ENCODE measurements around the gene IDH3A. TPM values are rescaled to one million over a fixed set of nuclear protein-coding genes. Genes with fewer than 3 reads are reported as not detected.
A peak's percentile ranks its signal among the peaks of the same experiment; 100 is the strongest.

IDH3A gene
- 41.5 and 47.9 TPM in 2 replicates for total RNA-seq
- long read RNA-seq, full-length matches to known transcripts, result 84 of 107 reads
- long read RNA-seq, partial matches to known transcripts, result 7 of 107 reads
- long read RNA-seq, other reads (novel, unspliced or antisense), result 16 of 107 reads

DNA sequence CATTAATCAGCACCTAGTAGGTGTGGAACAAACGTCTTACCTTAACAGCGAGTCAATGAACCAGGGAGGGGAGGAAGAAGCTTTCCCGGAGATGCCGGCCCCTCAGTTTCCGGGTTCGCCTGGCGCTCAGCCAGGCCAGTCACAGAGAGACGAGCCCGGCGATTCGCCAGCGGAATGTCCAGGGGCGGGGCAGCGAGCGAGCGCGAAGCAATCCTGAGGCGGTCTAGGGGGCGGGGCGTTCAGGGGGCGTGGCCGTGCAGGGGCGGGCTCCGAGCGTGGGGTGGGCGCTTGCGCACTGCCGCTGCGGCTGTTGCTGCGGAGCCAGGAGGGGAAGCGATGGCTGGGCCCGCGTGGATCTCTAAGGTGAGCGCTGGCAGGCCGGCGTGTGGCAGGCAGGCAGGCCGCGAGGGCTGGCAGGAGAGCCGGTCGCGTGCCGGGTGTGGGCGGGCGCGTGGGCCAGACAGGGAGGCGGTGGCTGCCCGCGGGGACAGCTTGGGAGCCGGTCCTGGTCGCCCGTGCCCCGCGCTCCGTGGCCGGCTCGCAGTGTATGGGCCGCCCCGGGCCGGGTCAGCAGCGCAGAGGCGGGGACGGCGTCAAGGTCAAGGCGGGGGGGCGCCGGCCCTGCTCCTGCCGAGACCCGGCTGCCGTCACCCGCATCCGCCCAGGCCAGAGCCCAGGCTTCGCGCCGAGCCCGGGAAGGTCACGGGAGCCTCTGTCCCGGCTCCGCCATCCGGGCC, at the start of gene IDH3A:
IDH3A (plus strand) TSS at position 295 of the 737 bp plus-strand sequence; CDS start at position 337, 42 bp downstream.
- no peaks in the 10 kb centered on the region for H3K27me3 Mint-ChIP-seq (ENCODE audit: low read depth)
- H3K4me1 Mint-ChIP-seq, result peaks cover 28% of the 10 kb centered on the region
- H3K4me3 Mint-ChIP-seq, result peak within 1 kb of the TSS; percentile 99
- no peaks in the 10 kb centered on the region for H3K9me3 Mint-ChIP-seq
- TF ChIP-seq, protein P1, sequence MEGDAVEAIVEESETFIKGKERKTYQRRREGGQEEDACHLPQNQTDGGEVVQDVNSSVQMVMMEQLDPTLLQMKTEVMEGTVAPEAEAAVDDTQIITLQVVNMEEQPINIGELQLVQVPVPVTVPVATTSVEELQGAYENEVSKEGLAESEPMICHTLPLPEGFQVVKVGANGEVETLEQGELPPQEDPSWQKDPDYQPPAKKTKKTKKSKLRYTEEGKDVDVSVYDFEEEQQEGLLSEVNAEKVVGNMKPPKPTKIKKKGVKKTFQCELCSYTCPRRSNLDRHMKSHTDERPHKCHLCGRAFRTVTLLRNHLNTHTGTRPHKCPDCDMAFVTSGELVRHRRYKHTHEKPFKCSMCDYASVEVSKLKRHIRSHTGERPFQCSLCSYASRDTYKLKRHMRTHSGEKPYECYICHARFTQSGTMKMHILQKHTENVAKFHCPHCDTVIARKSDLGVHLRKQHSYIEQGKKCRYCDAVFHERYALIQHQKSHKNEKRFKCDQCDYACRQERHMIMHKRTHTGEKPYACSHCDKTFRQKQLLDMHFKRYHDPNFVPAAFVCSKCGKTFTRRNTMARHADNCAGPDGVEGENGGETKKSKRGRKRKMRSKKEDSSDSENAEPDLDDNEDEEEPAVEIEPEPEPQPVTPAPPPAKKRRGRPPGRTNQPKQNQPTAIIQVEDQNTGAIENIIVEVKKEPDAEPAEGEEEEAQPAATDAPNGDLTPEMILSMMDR (conservative IDR thresholded peaks at IDR 0.05), result no peak
- H3K36me3 Mint-ChIP-seq (ENCODE audit: low read depth), result peaks cover 2% of the 10 kb centered on the region
- DNase-seq (ENCODE audit: low read depth, low spot score), result peak; percentile 100
- peak within 1 kb of the TSS; percentile 92 for H3K27ac Mint-ChIP-seq (ENCODE audit: unreplicated experiment)

DNA sequence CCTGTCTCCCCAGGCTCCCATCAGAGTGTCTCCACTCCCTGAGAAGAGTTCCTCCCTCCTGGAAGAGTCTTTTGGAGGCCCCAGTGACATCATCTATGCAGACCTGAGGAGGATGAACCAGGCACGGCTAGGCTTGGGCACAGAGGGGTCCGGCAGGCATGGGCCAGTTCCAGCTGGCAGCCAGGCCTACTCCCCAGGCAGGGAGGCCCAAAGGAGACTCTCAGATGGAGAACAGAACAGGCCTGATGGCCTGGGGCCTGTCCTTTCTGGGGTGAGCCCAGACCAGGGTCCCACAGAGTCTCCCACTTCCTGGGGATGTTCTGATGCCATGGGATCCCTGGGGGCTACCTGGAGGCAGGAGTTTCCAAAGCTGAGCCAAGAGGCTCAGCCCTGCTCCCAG, 48.3 kb upstream of the IDH3A start:
- H3K4me1 Mint-ChIP-seq, result no peaks in the 10 kb centered on the region
- H3K36me3 Mint-ChIP-seq (ENCODE audit: low read depth), result no peaks in the 10 kb centered on the region
- no peak overlapping the region for H3K4me3 Mint-ChIP-seq
- H3K27me3 Mint-ChIP-seq (ENCODE audit: low read depth), result no peaks in the 10 kb centered on the region
- TF ChIP-seq, protein P1 (conservative IDR thresholded peaks at IDR 0.05), result no peak
- H3K9me3 Mint-ChIP-seq, result no peaks in the 10 kb centered on the region
- no peak overlapping the region for H3K27ac Mint-ChIP-seq (ENCODE audit: unreplicated experiment)
- no peak for DNase-seq (ENCODE audit: low read depth, low spot score)

DNA sequence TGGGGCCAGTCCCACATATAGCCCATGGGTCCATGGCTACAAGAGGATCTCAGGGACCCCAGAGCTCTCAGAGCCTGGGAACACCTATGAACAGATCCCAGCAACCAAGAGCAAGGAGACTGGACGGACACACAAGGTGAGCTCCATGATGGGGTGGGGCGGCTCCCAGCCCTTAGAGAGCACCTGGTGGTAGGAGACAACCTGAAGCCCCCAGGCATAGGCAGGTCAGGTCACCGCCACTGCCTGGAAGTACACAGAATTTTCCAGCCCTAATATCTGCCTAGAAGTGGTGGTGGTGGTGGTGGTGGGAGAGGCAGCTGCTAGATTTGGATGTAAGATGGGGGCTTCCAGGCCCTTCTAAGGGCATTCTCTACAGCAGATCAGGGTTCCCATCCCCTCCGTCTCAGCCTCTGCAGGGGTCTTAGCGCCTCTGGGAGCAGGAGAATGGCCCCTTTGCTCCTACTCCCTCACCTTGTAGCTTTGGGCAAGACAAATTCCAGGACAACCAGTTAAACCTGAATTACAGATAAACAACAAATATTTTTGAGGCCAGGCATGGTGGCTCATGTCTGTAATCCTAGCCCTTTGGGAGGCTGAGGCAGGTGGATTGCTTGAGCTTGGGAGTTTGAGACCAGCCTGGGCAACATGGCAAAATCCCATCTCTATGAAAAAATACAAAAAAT, 47.6 kb upstream of the IDH3A start:
- no peak overlapping the region for H3K27ac Mint-ChIP-seq (ENCODE audit: unreplicated experiment)
- H3K36me3 Mint-ChIP-seq (ENCODE audit: low read depth), result no peaks in the 10 kb centered on the region
- no peaks in the 10 kb centered on the region for H3K27me3 Mint-ChIP-seq (ENCODE audit: low read depth)
- TF ChIP-seq, protein P1 (conservative IDR thresholded peaks at IDR 0.05), result no peak
- no peak for DNase-seq (ENCODE audit: low read depth, low spot score)
- no peak overlapping the region for H3K4me3 Mint-ChIP-seq
- no peaks in the 10 kb centered on the region for H3K4me1 Mint-ChIP-seq
- H3K9me3 Mint-ChIP-seq, result no peaks in the 10 kb centered on the region

DNA sequence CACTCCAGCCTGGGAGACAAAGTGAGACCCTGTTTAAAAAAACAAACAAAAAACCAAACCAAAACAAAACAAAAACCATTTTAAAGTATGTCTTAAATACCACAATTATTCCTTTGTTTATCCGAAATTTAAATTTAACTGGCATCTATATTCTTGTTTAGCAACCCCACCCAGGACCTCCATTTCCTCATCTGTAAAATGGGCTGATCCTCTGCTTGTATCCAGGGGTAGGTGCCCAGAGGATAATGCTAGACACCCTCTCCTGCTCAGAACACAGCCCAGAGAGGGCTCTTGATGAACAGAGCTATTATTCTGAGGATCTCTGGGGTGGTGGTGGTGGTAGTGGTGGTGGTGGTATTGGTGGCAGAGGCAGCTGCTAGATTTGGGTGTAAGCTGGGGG, 47.0 kb upstream of the IDH3A start:
- H3K4me3 Mint-ChIP-seq, result no peak overlapping the region
- TF ChIP-seq, protein P1 (conservative IDR thresholded peaks at IDR 0.05), result no peak
- no peaks in the 10 kb centered on the region for H3K36me3 Mint-ChIP-seq (ENCODE audit: low read depth)
- H3K27ac Mint-ChIP-seq (ENCODE audit: unreplicated experiment), result peak overlapping the region; percentile 19
- no peak for DNase-seq (ENCODE audit: low read depth, low spot score)
- no peaks in the 10 kb centered on the region for H3K9me3 Mint-ChIP-seq
- no peaks in the 10 kb centered on the region for H3K27me3 Mint-ChIP-seq (ENCODE audit: low read depth)
- no peaks in the 10 kb centered on the region for H3K4me1 Mint-ChIP-seq

DNA sequence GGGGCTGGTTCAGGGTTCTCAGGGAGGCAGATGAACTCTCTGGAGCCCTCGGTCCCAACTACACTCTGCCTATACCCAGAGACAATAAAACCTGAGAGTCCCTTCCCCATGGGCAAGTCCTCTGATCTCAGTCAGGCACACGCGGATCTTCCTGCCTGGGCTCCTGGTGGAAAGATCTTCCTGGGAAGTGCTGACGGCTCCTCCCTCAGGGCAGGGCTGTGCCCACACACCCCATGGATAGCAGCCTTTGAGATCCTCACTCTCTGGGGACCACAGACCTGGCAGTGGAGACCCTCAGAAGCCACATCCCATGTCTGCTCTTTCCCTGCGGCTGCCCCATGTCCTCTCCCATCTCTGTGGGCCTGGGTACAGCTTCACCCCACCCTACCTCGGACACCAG, 46.4 kb upstream of the IDH3A start:
- Mint-ChIP-seq H3K4me1 (no peaks in the 10 kb centered on the region), H3K27ac (ENCODE audit: unreplicated experiment) (no peak overlapping the region), H3K36me3 (ENCODE audit: low read depth) (no peaks in the 10 kb centered on the region), H3K4me3 (no peak overlapping the region), H3K27me3 (ENCODE audit: low read depth) (no peaks in the 10 kb centered on the region), H3K9me3 (no peaks in the 10 kb centered on the region)
- DNase-seq (ENCODE audit: low read depth, low spot score), result no peak
- TF ChIP-seq, protein P1 (conservative IDR thresholded peaks at IDR 0.05), result no peak
